HepG2 (cell line): ENCODE measurements around the gene DPY30. TPM values are rescaled to one million over a fixed set of nuclear protein-coding genes. Genes with fewer than 3 reads are reported as not detected.

ENCODE experiments used
- ATAC-seq: fragments of 200-7000 bp; cut with Tn5 transposase; 3 replicates; pipeline ENCODE4 v1.9.1; 2020; ENCODE audit warnings: mild to moderate bottlenecking, moderate library complexity
- Bru-seq: library from RNA; stranded (reverse); fragments of 400-500 nt; gene quantifications from one replicate; lab custom pipeline; 2021; lab: Mats Ljungman, UMichigan
- BruChase-seq, 2 experiments: library from RNA; stranded (reverse); fragments of 400-500 nt; gene quantifications; one replicate each; lab custom pipeline; 2021; lab: Mats Ljungman, UMichigan
- BruUV-seq: library from RNA; stranded (reverse); fragments of 400-500 nt; replicated peaks from 2 replicates; lab custom pipeline; 2021; lab: Mats Ljungman, UMichigan
- CTCF ChIA-PET: fragments of 300-600 bp; formaldehyde crosslinking; extraction: SDS; loops from one replicate; lab custom pipeline; 2021; ENCODE audit warnings: low total read pairs, inconsistent platforms, low intra/inter-chr PET ratio; lab: Yijun Ruan, JAX
- POLR2A ChIA-PET: fragments of 350-600 bp; sonication (Branson Sonifier 250); formaldehyde crosslinking; loops from one replicate; lab custom pipeline; 2020; ENCODE audit warnings: antibody characterized with exemption, inconsistent platforms; lab: Yijun Ruan, JAX
- DNase-seq: peaks from one replicate; pipeline ENCODE4 v3.0.0-alpha.2; 2015; ENCODE audit warnings: low spot score
- FAIRE-seq: peaks from 3 replicates; lab custom pipeline; 2011; peaks lifted over from hg19 to GRCh38; lab: Jason Lieb, UNC
- H2AFZ ChIP-seq: one replicate; pipeline ENCODE4 v1.6.1; 2011; ENCODE audit warnings: low read length, inconsistent platforms
- H3K27ac ChIP-seq: fragments of 300-600 bp; 3 replicates; pipeline ENCODE4 v1.8.0; 2011; ENCODE audit warnings: mixed run types, mild to moderate bottlenecking, mixed read lengths, low read length, inconsistent platforms; ENCODE audit not compliant: insufficient read depth; ENCODE audit errors: extremely low read length
- H3K27me3 ChIP-seq, 2 experiments: fragments of 200-600 bp in 1 of 2; 2 replicates in 1 of 2; 3 replicates in 1 of 2; pipeline versions ENCODE4 v1.6.0 to v1.8.0; 2011; ENCODE audit warnings: low read length in 2 of 2, mild to moderate bottlenecking in 2 of 2, moderate library complexity in 2 of 2, inconsistent platforms in 1 of 2; ENCODE audit not compliant: insufficient read depth in 2 of 2, control insufficient read depth in 1 of 2
- H3K36me3 ChIP-seq, 2 experiments: fragments of 200-600 bp in 1 of 2; replicated peaks in 1 of 2; 2 replicates in 1 of 2; 3 replicates in 1 of 2; pipeline versions ENCODE4 v1.5.1 to v1.8.0; 2011; ENCODE audit warnings: low read length in 2 of 2, inconsistent platforms in 1 of 2; ENCODE audit not compliant: insufficient read depth in 2 of 2, control insufficient read depth in 1 of 2
- H3K4me1 ChIP-seq: 2 replicates; pipeline ENCODE4 v1.5.1; 2012; ENCODE audit warnings: low read length, inconsistent platforms; ENCODE audit not compliant: insufficient read depth
- H3K4me2 ChIP-seq: 2 replicates; pipeline ENCODE4 v1.6.0; 2011; ENCODE audit warnings: low read depth, low read length, inconsistent platforms
- H3K4me3 ChIP-seq, 3 experiments: fragments of 200-600 bp in 1 of 3; sonication (generic), shearing (Covaris generic) in 1 of 3; replicated peaks in 1 of 3; 2 replicates each; pipeline ENCODE4 v1.5.1; 2011 to 2016; ENCODE audit warnings: low read length in 3 of 3, inconsistent platforms in 2 of 3, low read depth in 2 of 3, mild to moderate bottlenecking in 2 of 3, control low read depth in 1 of 3, mixed read lengths in 1 of 3; ENCODE audit not compliant: insufficient read depth in 1 of 3
- H3K79me2 ChIP-seq: one replicate; pipeline ENCODE4 v1.6.1; 2011; ENCODE audit warnings: low read length, inconsistent platforms; ENCODE audit not compliant: insufficient read depth
- H3K9ac ChIP-seq: 2 replicates; pipeline ENCODE4 v1.6.0; 2011; ENCODE audit warnings: mild to moderate bottlenecking, low read depth, low read length, inconsistent platforms; ENCODE audit not compliant: insufficient read depth
- H3K9me3 ChIP-seq: 2 replicates; pipeline ENCODE4 v1.5.1; 2012; ENCODE audit warnings: mild to moderate bottlenecking, low read length
- H4K20me1 ChIP-seq: 2 replicates; pipeline ENCODE4 v1.6.0; 2011; ENCODE audit warnings: inconsistent platforms, mild to moderate bottlenecking, low read length, moderate library complexity; ENCODE audit not compliant: insufficient read depth
- ERF ChIP-seq: IDR thresholded peaks from 2 replicates; pipeline ENCODE4 v1.6.1; 2018; ENCODE audit warnings: missing biosample characterization, missing genetic modification reagents
- HNF1B ChIP-seq: sonication (generic); formaldehyde crosslinking; IDR thresholded peaks from 2 replicates; pipeline ENCODE4 v1.5.1; 2020; ENCODE audit warnings: mild to moderate bottlenecking, moderate library complexity, missing genetic modification reagents
- KDM5A ChIP-seq: fragments of 200-600 bp; sonication (generic); IDR thresholded peaks from 2 replicates; pipeline ENCODE4 v1.7.0; 2018; ENCODE audit warnings: antibody characterized with exemption, mild to moderate bottlenecking, low read length, borderline replicate concordance
- MAFF ChIP-seq: IDR thresholded peaks from 2 replicates; pipeline ENCODE4 v1.6.1; 2011; ENCODE audit warnings: low read depth, low read length, improper control_type of control experiment
- PAF1 ChIP-seq: IDR thresholded peaks from 2 replicates; pipeline ENCODE4 v1.6.1; 2016; ENCODE audit warnings: missing genetic modification reagents, missing compliant biosample characterization
- RBAK ChIP-seq: sonication (generic); formaldehyde crosslinking; IDR thresholded peaks from 2 replicates; pipeline ENCODE4 v1.5.1; 2020; ENCODE audit warnings: mild to moderate bottlenecking, missing genetic modification reagents
- SPEN ChIP-seq: sonication (generic); formaldehyde crosslinking; IDR thresholded peaks from 2 replicates; pipeline ENCODE4 v1.5.1; 2020; ENCODE audit warnings: low read depth, mild to moderate bottlenecking, missing genetic modification reagents
- STAG1 ChIP-seq: sonication (generic); formaldehyde crosslinking; IDR thresholded peaks from 2 replicates; pipeline ENCODE4 v1.4.0; 2020; ENCODE audit warnings: missing genetic modification reagents
- ZNF251 ChIP-seq: sonication (generic); formaldehyde crosslinking; IDR thresholded peaks from 2 replicates; pipeline ENCODE4 v1.9.0; 2021; ENCODE audit warnings: mild to moderate bottlenecking, missing genetic modification reagents
- ZNF710 ChIP-seq: sonication (generic); formaldehyde crosslinking; IDR thresholded peaks from 2 replicates; pipeline ENCODE4 v1.5.0; 2020; ENCODE audit warnings: mild to moderate bottlenecking, missing genetic modification reagents, borderline replicate concordance
- WGBS: methylation state at CpG from one replicate; pipeline ENCODE4 v1.1.6; 2017; ENCODE audit warnings: low lambda C conversion rate; 5-methylcytosine and 5-hydroxymethylcytosine counted together
- in situ Hi-C: cut with HindIII; loops from 2 replicates; pipeline ENCODE4 v1.10.0; 2017; ENCODE audit warnings: low pct_unique_long_range_greater_than_20kb; ENCODE audit not compliant: extremely low pct_ligation_motif_present
- intact Hi-C: fragments of 100-400 bp; cut with micrococcal nuclease; formaldehyde crosslinking; loops from one replicate; pipeline ENCODE4 v1.10.0; 2022; ENCODE audit not compliant: unreplicated experiment
- long read RNA-seq, 2 experiments: library from RNA in 1 of 2; library from polyadenylated mRNA in 1 of 2; stranded (forward) in 1 of 2; unstranded in 1 of 2; transcript quantifications; one replicate each; pipeline ENCODE4 v2.0.0, GENCODE V29; 2019 to 2022
- polyA minus RNA-seq, 3 experiments: library from RNA; depleted of rRNA, polyadenylated mRNA; stranded (reverse); fragments of >200 nt; gene quantifications; 2 replicates each; pipeline ENCODE4 v1.2.3, GENCODE V29; 2011; ENCODE audit warnings: low replicate concordance in 1 of 3
- polyA plus RNA-seq, 8 experiments: library from polyadenylated mRNA; depleted of rRNA in 3 of 8; stranded (reverse) in 7 of 8; unstranded in 1 of 8; fragments of >200 nt; fragmentation: Illumina TruSeq in 4 of 8; extraction: Trizol in 4 of 8; gene quantifications; 2 replicates each; pipeline versions ENCODE4 v1.2.1 to v1.2.3, GENCODE V29; 2011 to 2016; ENCODE audit warnings: low read depth in 4 of 8, missing spikeins in 1 of 8, mixed read lengths in 1 of 8; ENCODE audit not compliant: insufficient read depth in 1 of 8
- total RNA-seq, 5 experiments: library from RNA; depleted of rRNA; stranded (reverse); fragments of >200 nt; fragmentation: Illumina TruSeq; extraction: Trizol; gene quantifications; 2 replicates each; pipeline ENCODE4 v1.2.3, GENCODE V29; 2016; ENCODE audit warnings: low read depth in 1 of 5
- TF ChIP-seq, protein P1 (sequence below): sonication (generic); formaldehyde crosslinking; IDR thresholded peaks from 2 replicates; pipeline ENCODE4 v1.9.0; 2021; ENCODE audit warnings: missing genetic modification reagents, mild to moderate bottlenecking, borderline replicate concordance

Gene DPY30
- total RNA-seq (2016; rRNA removed; fragmentation: Illumina TruSeq; extraction: Trizol) (118 and 165 TPM in 2 replicates), polyA plus RNA-seq (2011; rRNA removed) (78.9 and 98.1 TPM in 2 replicates), polyA minus RNA-seq (2011; rRNA and poly(A)+ RNA removed; ENCODE audit: low replicate concordance) (9.6 and 24.6 TPM in 2 replicates), Bru-seq, nascent RNA (percentile 66 among the genes with signal in this experiment), BruChase-seq, experiment 1, labeled RNA remaining after a 6-hour chase (percentile 71 among the genes with signal in this experiment), BruChase-seq, experiment 2, labeled RNA remaining after a 2-hour chase (percentile 66 among the genes with signal in this experiment)
- total RNA-seq (2016; cell fraction: cytosol; rRNA removed; fragmentation: Illumina TruSeq; extraction: Trizol; ENCODE audit: low read depth), result 40.1 and 50.6 TPM in 2 replicates
- total RNA-seq (2016; cell fraction: insoluble cytoplasmic fraction; rRNA removed; fragmentation: Illumina TruSeq; extraction: Trizol), result 124 and 177 TPM in 2 replicates
- 59.4 and 69.6 TPM in 2 replicates for total RNA-seq (2016; cell fraction: membrane; rRNA removed; fragmentation: Illumina TruSeq; extraction: Trizol)
- total RNA-seq (2016; cell fraction: nucleus; rRNA removed; fragmentation: Illumina TruSeq; extraction: Trizol), result 49.2 and 53.2 TPM in 2 replicates
- polyA plus RNA-seq (2011; cell fraction: cytosol; rRNA removed), result 74.9 and 105 TPM in 2 replicates
- 24.3 and 28.3 TPM in 2 replicates for polyA plus RNA-seq (2011; cell fraction: nucleus; rRNA removed)
- 123 and 125 TPM in 2 replicates for polyA plus RNA-seq (2012)
- polyA plus RNA-seq (2016; cell fraction: cytosol; fragmentation: Illumina TruSeq; extraction: Trizol; ENCODE audit: low read depth), result 42.4 and 55.4 TPM in 2 replicates
- 196 and 205 TPM in 2 replicates for polyA plus RNA-seq (2016; cell fraction: insoluble cytoplasmic fraction; fragmentation: Illumina TruSeq; extraction: Trizol; ENCODE audit: low read depth)
- 59.7 and 72.0 TPM in 2 replicates for polyA plus RNA-seq (2016; cell fraction: membrane; fragmentation: Illumina TruSeq; extraction: Trizol; ENCODE audit: low read depth)
- polyA plus RNA-seq (2016; cell fraction: nucleus; fragmentation: Illumina TruSeq; extraction: Trizol; ENCODE audit: insufficient read depth, low read depth), result 83.1 and 84.8 TPM in 2 replicates
- 31.1 and 32.5 TPM in 2 replicates for polyA minus RNA-seq (2011; cell fraction: cytosol; rRNA and poly(A)+ RNA removed)
- polyA minus RNA-seq (2011; cell fraction: nucleus; rRNA and poly(A)+ RNA removed), result 18.8 and 27.2 TPM in 2 replicates
- long read RNA-seq, experiment 1, transcript DPY30-202 (5 exons, 708 nt), result major isoform, 78 of 102 reads
- long read RNA-seq, experiment 1, transcript DPY30-201 (5 exons, 631 nt), result minor isoform, 6 of 102 reads
- long read RNA-seq, experiment 1, partial matches to known transcripts, result 5 of 102 reads
- long read RNA-seq, experiment 1, other reads (novel, unspliced or antisense), result 11 of 102 reads
- long read RNA-seq, experiment 2, transcript DPY30-202 (5 exons, 708 nt), result major isoform, 95 of 138 reads
- long read RNA-seq, experiment 2, transcript DPY30-201 (5 exons, 631 nt), result minor isoform, 7 of 138 reads
- long read RNA-seq, experiment 2, partial matches to known transcripts, result 4 of 138 reads
- long read RNA-seq, experiment 2, other reads (novel, unspliced or antisense), result 31 of 138 reads

- in situ Hi-C loops, result no loop called here
- WGBS, result 0% methylated on average over 31 of the region's 43 CpGs
- peak; percentile 95 for ATAC-seq
- ChIA-PET POLR2A (interaction anchor here (0.7 to 8.1 kb wide), 24 partner anchors 9 to 588 kb away, joined by 3 to 146 read pairs (median 5); partner anchors contain the start of genes MEMO1, SLC30A6, SPAST and TTC27), CTCF (no interaction called here)
- no TSS peak for BruUV-seq
- FAIRE-seq, result peak; percentile 80
- intact Hi-C loops, result loop anchor here (1.0 to 2.0 kb wide), 2 partner anchors 24 to 33 kb away; partner anchors contain the start of gene SPAST
- Histone ChIP-seq H3K9ac (peak within 1 kb of the TSS; percentile 67), H3K27ac (peak within 1 kb of the TSS; percentile 65), H4K20me1 (no peaks in the 10 kb centered on the region), H3K36me3 (no peaks in the 10 kb centered on the region), H3K9me3 (no peaks in the 10 kb centered on the region), H3K4me2 (peak within 1 kb of the TSS; percentile 78), H3K27me3 (no peaks in the 10 kb centered on the region; a peak in 1 of 5 replicates), H2AFZ (peak within 1 kb of the TSS; percentile 73), H3K4me1 (peaks cover 21% of the 10 kb centered on the region), H3K4me3 (peak within 1 kb of the TSS; percentile 72 to 96 (median 84)), H3K79me2 (peaks cover 9% of the 10 kb centered on the region)
- DNase-seq, result peak; percentile 91
- TF ChIP-seq PAF1 (CRISPR knock-in tag), result no peak
- peak; percentile 89; the same call in 1 of the 2 replicates for TF ChIP-seq KDM5A
- TF ChIP-seq MAFF, result no peak
- peak; percentile 93 for TF ChIP-seq ERF (CRISPR knock-in tag)
- TF ChIP-seq SPEN, result peak; percentile 85
- peak; percentile 58 for TF ChIP-seq HNF1B (CRISPR knock-in tag)
- peak; percentile 49 for TF ChIP-seq STAG1 (CRISPR knock-in tag)
- TF ChIP-seq, protein P1, sequence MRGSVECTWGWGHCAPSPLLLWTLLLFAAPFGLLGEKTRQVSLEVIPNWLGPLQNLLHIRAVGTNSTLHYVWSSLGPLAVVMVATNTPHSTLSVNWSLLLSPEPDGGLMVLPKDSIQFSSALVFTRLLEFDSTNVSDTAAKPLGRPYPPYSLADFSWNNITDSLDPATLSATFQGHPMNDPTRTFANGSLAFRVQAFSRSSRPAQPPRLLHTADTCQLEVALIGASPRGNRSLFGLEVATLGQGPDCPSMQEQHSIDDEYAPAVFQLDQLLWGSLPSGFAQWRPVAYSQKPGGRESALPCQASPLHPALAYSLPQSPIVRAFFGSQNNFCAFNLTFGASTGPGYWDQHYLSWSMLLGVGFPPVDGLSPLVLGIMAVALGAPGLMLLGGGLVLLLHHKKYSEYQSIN (CRISPR knock-in tag), result no peak
- peak; percentile 72 for TF ChIP-seq RBAK (CRISPR knock-in tag)
- TF ChIP-seq ZNF710 (CRISPR knock-in tag), result peak; percentile 64; the same call in 1 of the 2 replicates
- no peak for TF ChIP-seq ZNF251
These were observed at the start of gene DPY30 for GRCh38 chr2:32039447-32040219. DPY30 (minus strand) TSS chr2:32039805; CDS start chr2:32039456, 349 bp downstream.
